GM21526 (cell line): ENCODE measurements around the gene WNT9A.

Experiments
- ATAC-seq: cut with Tn5 transposase; IDR thresholded peaks from one replicate; pipeline ENCODE4 v1.9.1; 2021; ENCODE audit warnings: moderate library complexity; ENCODE audit not compliant: unreplicated experiment, low FRiP score

The WNT9A gene

GRCh38 chr1:227955808-227956207 lies 8.1 kb upstream of the WNT9A start:
- ATAC-seq = no peak

DNA sequence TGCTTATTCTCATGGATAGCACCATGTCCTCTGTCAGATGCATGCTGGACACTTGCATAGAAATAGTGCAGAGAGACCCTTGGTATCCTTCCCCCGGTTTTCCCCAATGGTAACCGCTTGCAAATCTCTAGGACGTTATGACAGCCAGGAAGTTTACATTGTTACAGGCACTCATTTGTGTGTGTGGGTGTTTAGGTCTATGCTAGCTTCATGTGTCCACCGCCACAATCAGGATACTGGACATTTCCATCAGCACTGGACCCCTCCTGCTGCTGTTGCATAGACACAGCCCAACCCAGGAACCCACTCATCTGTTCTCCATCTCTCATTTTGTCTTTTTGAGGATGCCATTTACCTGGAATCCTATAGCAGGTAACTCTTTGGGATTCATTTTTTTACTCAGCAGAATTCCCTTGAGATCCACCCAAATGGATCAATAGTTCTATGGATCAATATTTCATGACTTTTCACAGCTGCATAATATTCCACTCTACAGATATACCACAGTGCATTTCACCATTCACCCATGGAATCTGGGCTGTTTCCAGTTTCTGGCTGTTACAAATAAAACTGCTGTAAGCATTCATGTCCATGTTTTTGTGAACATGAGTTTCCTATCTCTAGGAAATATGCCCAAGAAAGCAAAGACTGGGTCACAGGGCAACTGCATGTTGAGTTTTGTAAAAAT lies 6.6 kb upstream of the WNT9A start:
- ATAC-seq = no peak

DNA sequence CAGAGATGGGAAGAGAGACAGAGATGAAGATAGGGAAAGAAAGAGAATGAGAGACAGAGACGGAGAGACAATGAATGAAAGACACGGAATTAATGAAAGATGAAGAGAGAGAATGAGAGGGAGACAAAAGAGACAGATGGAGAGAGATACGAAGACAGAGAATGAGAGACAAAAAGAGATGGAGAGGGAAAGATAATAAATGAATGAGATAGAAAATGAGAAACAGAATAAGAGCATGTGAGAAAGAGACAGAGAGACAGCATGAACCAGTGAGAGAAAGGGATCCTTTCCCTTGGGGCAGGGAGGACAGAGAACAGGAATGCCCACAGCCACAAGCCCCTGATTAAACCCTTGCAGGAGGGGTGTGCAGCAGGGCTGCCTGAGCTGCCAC lies 5.3 kb upstream of the WNT9A start:
- ATAC-seq = no peak

GRCh38 chr1:227952374-227953021 lies 4.8 kb upstream of the WNT9A start:
- ATAC-seq = no peak

GRCh38 chr1:227951624-227952373 lies 4.1 kb upstream of the WNT9A start:
- ATAC-seq = no peak

DNA sequence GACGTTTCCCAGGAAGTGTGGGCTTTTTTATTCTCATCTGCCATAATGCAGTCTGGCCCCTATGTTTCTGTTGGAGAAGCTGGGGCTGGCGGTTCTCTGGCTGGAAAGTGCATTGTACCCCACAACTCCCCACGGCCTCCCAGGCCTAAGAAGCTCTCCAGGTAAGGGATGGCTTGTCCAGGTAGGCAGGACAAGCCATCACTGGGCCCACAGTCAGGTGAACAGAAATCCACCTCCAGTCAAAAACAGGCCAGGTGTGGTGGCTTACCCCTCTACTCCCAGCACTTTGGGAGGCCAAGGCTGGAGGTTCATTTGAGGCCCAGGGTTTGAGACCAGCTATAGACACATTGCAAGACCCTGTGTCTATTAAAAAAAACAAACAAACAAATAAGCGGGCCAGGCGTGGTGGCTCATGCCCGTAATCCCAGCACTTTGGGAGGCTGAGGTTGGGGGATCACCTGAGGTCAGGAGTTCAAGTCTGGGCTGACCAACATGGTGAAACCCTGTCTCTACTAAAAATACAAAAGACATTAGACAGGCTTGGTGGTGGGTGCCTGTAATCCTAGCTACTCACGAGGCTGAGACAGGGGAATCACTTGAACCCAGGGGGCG lies 3.1 kb upstream of the WNT9A start:
- no peak for ATAC-seq

- ATAC-seq = no peak
Observed at GRCh38 chr1:227949954-227950734, 2.4 kb upstream of the WNT9A start.

GRCh38 chr1:227949341-227949921 lies 1.7 kb upstream of the WNT9A start:
- ATAC-seq = no peak

DNA sequence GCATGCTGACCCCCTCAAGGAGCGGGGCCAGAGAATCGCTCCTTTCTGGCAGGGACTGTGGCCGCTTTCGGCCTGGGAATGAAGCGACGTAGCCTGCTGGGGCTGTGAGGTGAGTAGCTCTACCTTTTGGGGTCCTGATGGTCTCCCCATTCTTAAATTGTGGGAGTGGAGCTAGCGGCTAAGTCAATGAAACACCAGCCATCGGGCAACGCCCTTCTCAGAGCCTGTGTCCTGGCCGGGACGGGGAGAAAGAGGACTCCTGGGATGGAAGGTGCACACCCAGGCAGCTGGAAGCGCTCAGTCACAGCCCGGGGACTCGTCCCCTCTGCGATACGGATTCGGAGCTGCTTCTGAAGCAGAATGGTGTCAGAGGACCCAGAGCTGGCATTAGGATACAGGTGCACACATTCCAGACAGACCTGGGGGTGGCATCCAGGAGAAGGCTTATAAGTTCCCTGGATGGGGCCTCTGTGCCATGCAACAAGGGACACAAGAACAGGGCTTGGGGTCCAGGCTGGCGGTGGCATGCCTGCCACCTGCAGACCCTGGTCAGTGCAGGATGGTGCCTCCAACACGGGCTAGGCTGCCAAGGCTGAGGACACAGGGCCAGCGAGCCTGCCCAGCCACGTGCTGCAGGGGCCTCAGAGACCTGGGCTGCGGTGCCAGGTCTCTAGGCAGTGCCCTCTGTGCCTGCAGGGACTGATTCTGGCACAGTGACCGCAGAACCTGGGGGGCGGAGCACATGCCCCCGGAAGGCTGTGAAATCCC lies 945 bp upstream of the WNT9A start:
- ATAC-seq = no peak

DNA sequence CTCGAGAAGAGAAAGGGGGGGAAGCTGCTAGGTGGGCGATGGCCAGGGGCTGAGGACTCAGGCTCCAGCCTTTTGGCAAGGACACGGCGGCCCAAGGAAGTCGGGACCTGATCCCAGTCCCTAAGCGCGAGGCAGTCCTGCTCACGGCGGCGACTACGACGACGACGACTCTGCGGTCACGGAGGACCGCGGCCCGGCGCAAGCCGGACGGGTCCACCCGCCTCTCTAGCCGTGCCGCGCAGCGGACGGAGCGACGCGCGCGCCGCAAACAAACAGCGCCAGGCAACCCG lies 401 bp downstream of the WNT9A start:
- no peak for ATAC-seq

DNA sequence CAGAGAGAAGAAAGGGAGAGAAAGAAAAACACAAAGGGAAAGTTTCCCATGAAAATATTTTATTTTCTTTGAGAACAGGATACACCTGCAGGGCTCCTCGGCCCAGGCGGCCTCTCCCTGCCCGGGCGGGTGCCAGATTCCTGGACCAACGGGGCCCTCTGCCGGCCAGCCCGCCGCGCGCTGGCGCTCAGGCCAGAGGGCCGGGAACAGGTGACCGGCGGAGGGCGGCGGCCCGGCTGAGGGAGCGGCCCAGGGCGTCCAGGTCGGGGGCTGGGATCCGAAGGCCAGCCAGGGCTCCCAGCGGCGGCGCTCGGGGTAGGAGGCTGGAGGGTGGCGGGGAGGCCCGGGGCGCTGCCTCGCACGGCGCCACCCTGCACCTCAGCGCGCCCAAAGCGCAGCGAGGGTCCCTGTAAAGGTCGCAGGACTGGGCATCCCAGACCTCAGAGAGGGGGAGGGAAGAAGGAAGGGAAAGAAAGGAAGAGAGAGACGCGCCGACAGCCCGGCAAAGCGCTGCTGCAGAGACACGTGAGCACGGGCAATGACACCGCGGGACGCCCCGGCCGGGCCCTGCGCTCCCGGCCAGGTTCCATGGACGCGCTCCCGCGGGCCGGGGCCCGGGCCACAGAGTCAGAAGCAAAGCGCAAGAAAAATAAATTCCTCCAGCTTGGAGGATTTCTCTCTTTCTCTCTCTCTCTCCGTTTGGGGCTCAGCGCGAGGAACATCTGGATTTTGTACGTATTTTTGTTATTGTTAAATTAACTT lies 927 bp downstream of the WNT9A start:
- no peak for ATAC-seq

GRCh38 chr1:227945891-227946623 lies 1.7 kb downstream of the WNT9A start:
- ATAC-seq = no peak

DNA sequence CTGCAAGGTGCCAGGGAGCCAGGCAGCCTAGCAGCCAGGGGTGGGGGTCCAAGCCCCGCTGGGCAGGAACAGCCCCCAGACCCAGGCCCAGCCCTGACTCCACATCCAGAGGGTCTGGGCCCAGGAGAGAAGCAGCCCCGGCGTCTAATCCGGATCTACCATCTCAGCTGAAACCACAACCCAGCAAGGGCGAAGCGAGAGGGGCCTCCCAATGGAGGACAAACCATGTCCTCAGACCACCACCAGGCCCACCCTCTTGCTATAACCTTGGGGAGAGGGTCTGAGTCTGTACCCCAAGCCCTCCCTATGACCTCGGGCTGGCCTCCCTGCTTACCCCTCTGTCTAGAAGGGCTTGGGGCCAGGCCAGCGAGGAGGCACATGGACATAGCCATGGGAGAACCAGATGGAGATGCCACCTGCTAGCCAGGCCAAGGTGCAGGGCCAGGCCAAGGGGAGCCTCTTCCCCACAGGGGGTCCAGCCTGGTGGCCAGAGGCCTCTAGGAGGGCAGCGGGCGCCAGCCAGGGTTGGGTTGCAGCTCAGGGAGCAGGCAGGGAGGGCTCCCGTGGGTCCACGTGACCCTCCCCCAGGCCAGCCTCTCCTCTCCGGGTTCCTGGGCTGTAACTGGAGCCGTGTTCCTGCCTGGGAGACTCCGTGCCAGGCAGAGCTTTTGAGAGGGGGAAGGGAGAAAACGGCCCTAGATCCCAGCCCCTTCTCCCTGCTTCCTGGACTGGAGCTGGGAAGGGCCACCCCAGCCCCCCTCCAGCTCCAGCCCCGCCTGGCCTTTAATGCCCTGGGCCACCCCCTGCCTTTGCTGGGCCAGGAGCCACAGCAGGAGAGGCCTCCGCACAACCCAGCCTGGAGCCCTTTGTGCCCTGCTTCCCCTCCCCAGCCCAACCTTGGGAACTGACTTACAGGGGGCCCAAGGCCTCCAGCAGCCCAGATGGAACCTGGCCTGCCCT lies 2.5 kb downstream of the WNT9A start:
- no peak for ATAC-seq

DNA sequence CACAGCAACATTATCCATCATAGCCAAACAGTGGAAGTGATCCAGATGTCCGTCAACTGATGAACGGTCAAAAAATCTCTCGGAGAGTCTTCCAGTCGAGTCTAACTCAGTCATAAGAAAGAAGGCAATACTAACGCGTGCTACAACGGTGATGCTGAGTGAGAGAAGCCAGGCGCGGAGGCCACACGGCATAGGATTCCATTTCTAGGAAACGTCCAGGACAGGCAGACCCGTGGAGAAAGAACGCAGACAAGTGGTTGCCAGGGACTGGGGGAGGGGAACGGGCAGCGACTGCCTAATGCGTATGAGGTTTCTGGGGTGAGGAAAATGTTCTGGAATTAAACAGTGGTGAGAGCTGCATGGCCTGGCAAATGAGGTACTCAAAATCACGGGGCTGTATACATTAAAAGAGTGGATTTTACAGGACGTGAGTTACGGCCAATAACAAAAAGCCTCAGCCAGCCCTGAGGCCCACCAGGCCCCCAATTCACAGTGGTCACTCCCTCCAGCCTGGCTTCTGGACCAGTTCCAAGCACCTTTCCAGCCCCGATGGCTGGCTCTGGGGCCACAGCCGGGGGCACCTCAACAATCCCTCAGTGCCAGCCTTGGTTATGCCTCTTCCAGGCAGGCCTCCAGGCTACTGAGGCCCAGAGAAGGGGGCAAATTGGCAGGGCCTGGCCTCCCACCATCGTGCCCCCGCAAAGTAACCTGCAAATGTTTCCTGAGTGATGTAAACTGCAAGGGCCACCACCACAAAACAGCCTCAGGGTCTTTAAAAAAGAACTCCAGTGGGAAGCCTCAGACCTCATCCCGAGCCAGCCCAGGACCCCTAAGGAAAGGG lies 3.4 kb downstream of the WNT9A start:
- ATAC-seq = no peak

DNA sequence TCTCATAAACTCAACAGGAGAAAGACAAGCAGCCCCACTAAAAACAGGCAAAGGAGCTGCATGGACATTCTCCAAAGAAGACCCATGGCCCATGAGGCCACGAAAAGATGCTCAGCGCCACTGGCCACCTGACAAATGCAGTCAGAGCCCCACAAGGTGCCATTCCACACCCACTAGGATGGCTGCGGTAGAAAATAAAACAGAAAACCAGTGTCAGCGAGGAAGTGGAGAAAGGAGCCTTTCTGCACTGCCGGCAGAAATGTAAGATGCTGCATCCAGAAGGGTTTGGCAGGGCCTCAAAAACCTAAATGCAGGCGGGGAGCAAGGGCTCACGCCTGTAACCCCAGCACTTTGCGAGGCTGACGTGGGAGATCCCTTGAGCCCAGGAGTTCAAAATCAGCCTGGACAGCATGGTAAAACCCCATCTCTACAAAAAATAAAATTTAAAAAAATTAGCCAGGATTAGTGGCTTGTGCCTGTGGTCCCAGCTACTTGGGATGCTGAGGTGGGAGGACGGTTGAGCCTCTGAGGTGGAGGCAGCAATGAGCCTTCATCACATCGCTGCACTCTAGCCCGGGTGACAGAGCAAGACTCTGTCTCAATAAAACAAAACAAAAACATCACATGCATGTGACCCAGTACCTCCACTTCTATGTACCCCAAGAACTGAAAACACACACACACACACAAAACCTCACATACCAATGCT lies 4.2 kb downstream of the WNT9A start:
- no peak for ATAC-seq
